Esophagus muscularis mucosa (tissue), 4 donors: ENCODE results near the gene ARNT2. TPM values are rescaled to one million over a fixed set of nuclear protein-coding genes. Genes with fewer than 3 reads are reported as not detected.

Source experiments
- DNase-seq: peaks from one replicate; pipeline ENCODE4 v3.0.0-alpha.2; 2017; ENCODE audit errors: extremely low spot score
- H3K27ac ChIP-seq, 4 donors: fragments of 200-600 bp; sonication (generic); replicated peaks in 1 of 4; 1 replicate in 3 of 4; 2 replicates in 1 of 4; pipeline ENCODE4 v1.5.1; 2016 to 2019; ENCODE audit warnings: mild to moderate bottlenecking in 1 of 4
- H3K27me3 ChIP-seq, 4 donors: fragments of 200-600 bp; sonication (generic); one replicate each; pipeline versions ENCODE4 v1.5.1 to v1.6.0; 2016 to 2019
- H3K36me3 ChIP-seq, 4 donors: fragments of 200-600 bp; sonication (generic); one replicate each; pipeline ENCODE4 v1.5.1; 2016 to 2019
- H3K4me1 ChIP-seq, 4 donors: fragments of 200-600 bp; sonication (generic); one replicate each; pipeline ENCODE4 v1.5.1; 2016 to 2019
- H3K4me3 ChIP-seq, 4 donors: fragments of 200-600 bp; sonication (generic); 1 replicate in 2 of 4; 2 replicates in 2 of 4; pipeline ENCODE4 v1.5.1; 2016 to 2019; ENCODE audit warnings: mild to moderate bottlenecking in 4 of 4, moderate library complexity in 1 of 4
- H3K9me3 ChIP-seq, 4 donors: fragments of 200-600 bp; sonication (generic); 1 replicate in 3 of 4; 2 replicates in 1 of 4; pipeline ENCODE4 v1.5.1; 2016 to 2019
- EP300 ChIP-seq: sonication (generic); formaldehyde crosslinking; IDR thresholded peaks from one replicate; pipeline ENCODE4 v1.6.1; 2017; ENCODE audit warnings: antibody characterized with exemption
- POLR2A ChIP-seq: fragments of 450-650 bp; IDR thresholded peaks from one replicate; pipeline ENCODE4 v1.6.1; 2017; ENCODE audit warnings: antibody characterized with exemption, moderate library complexity, mild to moderate bottlenecking, low read depth
- POLR2AphosphoS5 ChIP-seq, 2 donors: sonication (generic); formaldehyde crosslinking; IDR thresholded peaks; one replicate each; pipeline ENCODE4 v1.6.1; 2017; ENCODE audit warnings: antibody characterized with exemption in 2 of 2
- WGBS: methylation state at CpG from one replicate; pipeline ENCODE4 v1.1.5; 2018; 5-methylcytosine and 5-hydroxymethylcytosine counted together
- intact Hi-C: fragments of 100-400 bp; cut with DNase I; formaldehyde crosslinking; loops from one replicate; pipeline ENCODE4 v1.15.1; 2023
- total RNA-seq, 4 donors: library from RNA; depleted of rRNA; stranded (reverse); fragments of >200 nt; gene quantifications; one replicate each; pipeline versions ENCODE4 v1.1.0 to v1.2.1, GENCODE V29; 2016
- TF ChIP-seq, protein P1 (sequence below), 3 experiments: fragments of 200-600 bp in 2 of 3; fragments of 450-650 bp in 1 of 3; sonication (generic) in 2 of 3; IDR thresholded peaks; one replicate each; pipeline ENCODE4 v1.5.1; 2017 to 2019; ENCODE audit warnings: antibody characterized with exemption in 3 of 3, mild to moderate bottlenecking in 2 of 3, moderate library complexity in 1 of 3

Gene ARNT2
- total RNA-seq, 4 donors from 2014 or later = 5.4 to 14.6 (median 8.2) TPM

GRCh38 chr15:80527406-80527805 is 123.2 kb downstream of the ARNT2 start:
- H3K4me3 ChIP-seq = no peak overlapping the region
- intact Hi-C loops = no loop called here
- no peaks in the 10 kb centered on the region for H3K36me3 ChIP-seq
- H3K9me3 ChIP-seq = no peaks in the 10 kb centered on the region
- peaks cover 0 to 12% (median 6%) of the 10 kb centered on the region in 4 donors for H3K4me1 ChIP-seq
- no peak for DNase-seq
- TF ChIP-seq POLR2AphosphoS5 (IDR thresholded peaks at IDR 0.05) (no peak), POLR2A (no peak), EP300 (no peak)
- TF ChIP-seq, protein P1, sequence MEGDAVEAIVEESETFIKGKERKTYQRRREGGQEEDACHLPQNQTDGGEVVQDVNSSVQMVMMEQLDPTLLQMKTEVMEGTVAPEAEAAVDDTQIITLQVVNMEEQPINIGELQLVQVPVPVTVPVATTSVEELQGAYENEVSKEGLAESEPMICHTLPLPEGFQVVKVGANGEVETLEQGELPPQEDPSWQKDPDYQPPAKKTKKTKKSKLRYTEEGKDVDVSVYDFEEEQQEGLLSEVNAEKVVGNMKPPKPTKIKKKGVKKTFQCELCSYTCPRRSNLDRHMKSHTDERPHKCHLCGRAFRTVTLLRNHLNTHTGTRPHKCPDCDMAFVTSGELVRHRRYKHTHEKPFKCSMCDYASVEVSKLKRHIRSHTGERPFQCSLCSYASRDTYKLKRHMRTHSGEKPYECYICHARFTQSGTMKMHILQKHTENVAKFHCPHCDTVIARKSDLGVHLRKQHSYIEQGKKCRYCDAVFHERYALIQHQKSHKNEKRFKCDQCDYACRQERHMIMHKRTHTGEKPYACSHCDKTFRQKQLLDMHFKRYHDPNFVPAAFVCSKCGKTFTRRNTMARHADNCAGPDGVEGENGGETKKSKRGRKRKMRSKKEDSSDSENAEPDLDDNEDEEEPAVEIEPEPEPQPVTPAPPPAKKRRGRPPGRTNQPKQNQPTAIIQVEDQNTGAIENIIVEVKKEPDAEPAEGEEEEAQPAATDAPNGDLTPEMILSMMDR (IDR thresholded peaks at IDR 0.05) = no peak
- H3K27me3 ChIP-seq = no peaks in the 10 kb centered on the region
- H3K27ac ChIP-seq = no peak overlapping the region

GRCh38 chr15:80527961-80528360 is 123.8 kb downstream of the ARNT2 start:
- H3K9me3 ChIP-seq = no peaks in the 10 kb centered on the region
- DNase-seq = peak; percentile 34
- TF ChIP-seq POLR2A (no peak), EP300 (no peak)
- TF ChIP-seq, protein P1 (IDR thresholded peaks at IDR 0.05) = no peak
- no peaks in the 10 kb centered on the region for H3K36me3 ChIP-seq
- H3K27ac ChIP-seq = no peak overlapping the region
- no peaks in the 10 kb centered on the region for H3K27me3 ChIP-seq
- peaks cover 0 to 12% (median 6%) of the 10 kb centered on the region in 4 donors for H3K4me1 ChIP-seq
- no peak overlapping the region for H3K4me3 ChIP-seq
- intact Hi-C loops = no loop called here
- WGBS = 98% methylated on average over 5 of the region's 5 CpGs

DNA sequence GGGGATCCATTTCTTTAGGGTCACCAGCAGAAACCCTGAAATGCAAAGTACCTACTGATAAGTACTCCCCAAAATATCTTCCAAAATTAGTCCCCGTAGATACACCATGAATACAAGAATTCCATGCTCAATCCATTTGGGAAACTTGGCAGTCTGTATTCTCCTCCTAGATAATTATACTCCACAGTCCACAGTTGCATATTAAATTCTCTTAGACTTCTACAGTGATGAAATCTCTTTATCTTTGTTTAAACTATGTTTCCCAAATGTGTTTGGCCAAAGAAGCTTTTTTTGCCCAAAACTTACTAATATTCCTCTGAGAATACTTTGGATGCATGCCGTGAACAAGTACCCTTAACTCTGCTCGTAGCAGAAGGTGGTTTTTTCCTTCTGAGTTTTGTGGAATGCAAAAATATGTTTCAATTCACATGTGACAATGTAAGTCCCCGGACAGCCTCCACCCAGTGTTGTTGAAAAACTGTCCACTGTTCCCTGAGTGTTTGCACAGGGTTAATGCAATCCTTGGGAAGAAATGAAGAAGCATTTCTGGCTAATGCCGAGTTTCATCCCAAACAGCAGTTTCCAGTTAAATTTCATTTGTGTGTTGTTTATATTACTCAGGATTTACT is 126.7 kb downstream of the ARNT2 start:
- intact Hi-C loops = no loop called here
- no peaks in the 10 kb centered on the region for H3K27me3 ChIP-seq
- H3K4me1 ChIP-seq = peaks cover 0 to 12% (median 6%) of the 10 kb centered on the region in 4 donors
- 63% methylated on average over 5 of the region's 5 CpGs for WGBS
- no peak overlapping the region for H3K4me3 ChIP-seq
- H3K9me3 ChIP-seq = peaks cover 0 to 7% (median 0%) of the 10 kb centered on the region in 4 donors
- H3K27ac ChIP-seq = peak overlapping the region in 1 of 4 donors; percentile 37
- H3K36me3 ChIP-seq = no peaks in the 10 kb centered on the region
- DNase-seq = peak; percentile 89
- TF ChIP-seq, protein P1 (IDR thresholded peaks at IDR 0.05) = no peak
- TF ChIP-seq POLR2A = no peak
- TF ChIP-seq EP300 = no peak
- no peak for TF ChIP-seq POLR2AphosphoS5 (IDR thresholded peaks at IDR 0.05)

- Histone ChIP-seq H3K9me3 (peaks cover 0 to 7% (median 0%) of the 10 kb centered on the region in 4 donors), H3K4me1 (peaks cover 0 to 12% (median 6%) of the 10 kb centered on the region in 4 donors), H3K36me3 (no peaks in the 10 kb centered on the region), H3K27me3 (no peaks in the 10 kb centered on the region), H3K4me3 (no peak overlapping the region), H3K27ac (peak overlapping the region in 1 of 4 donors; percentile 37)
- DNase-seq = peak; percentile 91
- WGBS = 48% methylated on average over 3 of the region's 3 CpGs
- intact Hi-C loops = no loop called here
- TF ChIP-seq, protein P1 (IDR thresholded peaks at IDR 0.05) = no peak
- TF ChIP-seq POLR2A (no peak), POLR2AphosphoS5 (IDR thresholded peaks at IDR 0.05) (no peak), EP300 (no peak)
Observed at GRCh38 chr15:80531388-80531787, 127.2 kb downstream of the ARNT2 start.

DNA sequence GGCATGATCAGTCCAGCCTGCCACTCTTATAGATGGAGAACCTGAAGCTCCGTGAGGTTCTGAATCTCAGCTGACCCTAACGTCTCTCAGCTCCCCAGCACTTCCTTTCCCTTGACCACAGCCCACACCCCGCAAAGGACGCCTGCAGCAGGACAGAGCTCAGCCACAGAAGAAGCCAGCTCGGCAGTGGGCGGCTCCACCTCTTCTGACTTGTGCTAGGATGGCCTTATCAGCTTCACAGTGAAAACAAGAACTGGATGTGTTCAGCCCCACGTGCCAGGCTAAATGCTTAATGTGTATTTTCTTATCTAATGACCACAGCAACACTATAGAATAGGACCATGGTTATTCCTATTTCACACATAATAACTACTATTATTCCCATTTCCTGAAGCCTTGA is 127.6 kb downstream of the ARNT2 start:
- peak; percentile 90 for DNase-seq
- no peaks in the 10 kb centered on the region for H3K36me3 ChIP-seq
- no peak for TF ChIP-seq POLR2AphosphoS5 (IDR thresholded peaks at IDR 0.05)
- H3K4me3 ChIP-seq = no peak overlapping the region
- no peaks in the 10 kb centered on the region for H3K27me3 ChIP-seq
- peaks cover 0 to 12% (median 6%) of the 10 kb centered on the region in 4 donors for H3K4me1 ChIP-seq
- intact Hi-C loops = no loop called here
- peaks cover 0 to 7% (median 0%) of the 10 kb centered on the region in 4 donors for H3K9me3 ChIP-seq
- no peak overlapping the region for H3K27ac ChIP-seq
- 67% methylated on average over 7 of the region's 7 CpGs for WGBS
